Heart right ventricle (tissue), 16 donors: ENCODE measurements around the gene CHMP2B. TPM values are rescaled to one million over a fixed set of nuclear protein-coding genes. Genes with fewer than 3 reads are reported as not detected.

Experiments
- ATAC-seq, 8 donors: fragments of 200-7000 bp; cut with Tn5 transposase; one replicate each; pipeline ENCODE4 v1.9.1; 2020; ENCODE audit warnings: mild to moderate bottlenecking in 8 of 8, moderate library complexity in 8 of 8, moderate number of reproducible peaks in 1 of 8
- DNase-seq, 2 donors: peaks; one replicate each; pipeline ENCODE4 v3.0.0-alpha.2; 2020
- H3K27ac ChIP-seq, 10 donors: fragments of 200-600 bp; sonication (generic) in 2 of 10; one replicate each; pipeline versions ENCODE4 v1.5.0 to v1.8.0; 2020 to 2022; ENCODE audit warnings: mild to moderate bottlenecking in 3 of 10
- H3K27me3 ChIP-seq, 7 donors: fragments of 200-600 bp; one replicate each; pipeline ENCODE4 v1.8.0; 2021 to 2022; ENCODE audit warnings: mild to moderate bottlenecking in 2 of 7
- H3K36me3 ChIP-seq, 9 donors: fragments of 200-600 bp; sonication (generic) in 1 of 9; one replicate each; pipeline versions ENCODE4 v1.5.0 to v1.8.0; 2020 to 2022; ENCODE audit warnings: mild to moderate bottlenecking in 2 of 9
- H3K4me1 ChIP-seq, 9 donors: fragments of 200-600 bp; sonication (generic) in 1 of 9; one replicate each; pipeline versions ENCODE4 v1.5.0 to v1.8.0; 2020 to 2022; ENCODE audit warnings: mild to moderate bottlenecking in 4 of 9
- H3K4me3 ChIP-seq, 10 donors: fragments of 200-600 bp; sonication (generic) in 2 of 10; one replicate each; pipeline versions ENCODE4 v1.5.0 to v1.8.0; 2020 to 2022; ENCODE audit warnings: mild to moderate bottlenecking in 7 of 10, moderate library complexity in 2 of 10
- H3K9me3 ChIP-seq, 11 donors: fragments of 200-600 bp in 10 of 11; sonication (generic) in 2 of 11; one replicate each; pipeline versions ENCODE4 v1.5.0 to v1.8.0; 2013 to 2022; ENCODE audit warnings: mild to moderate bottlenecking in 2 of 11, control low read depth in 1 of 11, moderate library complexity in 1 of 11
- CTCF ChIP-seq, 9 donors: fragments of 200-600 bp; sonication (generic) in 2 of 9; IDR thresholded peaks; one replicate each; pipeline versions ENCODE4 v1.5.0 to v1.8.0; 2021 to 2022; ENCODE audit warnings: antibody characterized with exemption in 9 of 9, mild to moderate bottlenecking in 5 of 9, moderate library complexity in 1 of 9
- WGBS, 2 donors: extraction: QIAGEN DNeasy Blood & Tissue Kit; methylation state at CpG; one replicate each; pipeline ENCODE4 v1.1.7; 2013; ENCODE audit warnings: inconsistent platforms in 1 of 2; 5-methylcytosine and 5-hydroxymethylcytosine counted together
- intact Hi-C, 10 donors: fragments of 100-400 bp; cut with DNase I; formaldehyde crosslinking; loops; one replicate each; pipeline versions ENCODE4 v1.11.1 to v1.14.2; 2022
- long read RNA-seq, 3 donors: library from polyadenylated mRNA; unstranded; transcript quantifications; one replicate each; pipeline ENCODE4 v2.0.0, GENCODE V29; 2020 to 2021
- polyA plus RNA-seq, 2 donors: library from polyadenylated mRNA; stranded (reverse); fragments of 200-250 nt; gene quantifications; one replicate each; pipeline ENCODE4 v1.2.3, GENCODE V29; 2013
- total RNA-seq, 10 donors: library from RNA; stranded (reverse); fragmentation: NEBNext Ultra II Directional in 3 of 10; extraction: Animal tissue kit (Norgen Biotek cat#: 25700) in 3 of 10; gene quantifications; one replicate each; pipeline versions ENCODE4 v1.2.1 to v1.2.4, GENCODE V29; 2021 to 2023
- donor health status: Arrhythmogenic right ventricular cardiomyopathy.
- donor health status: ischemic (EF 13 %, LVEDD 7.1; RV severe dilation, severe dysfunction).
- donor health status: healthy with polysubstance abuse.
- donor health status: DM: no; HTN: yes; CAD: no.
- donor health status: DM: no; HTN: no; CAD: no.
- donor health status: ischemic (EF 25% LVEDD 6.9; RV normal size, moderate dysfunction).
- donor health status: ischemic (EF 25% LVEDD 5.7; RV mildly dilated, moderate dysfunction).
- donor health status: healthy.
- donor health status: DM: yes; HTN: yes; CAD: no.
- donor health status: Ischemic cardiomyopathy.
- donor health status: ischemic (EF 35%, LVEDD 5.7; RV mildly dilated, moderate dysfunction).
- donor health status: nonischemic (EF 11% LVEDD 7.7; RV severe dilation, severe dysfunction).
- donor health status: DM: yes; HTN: yes; CAD: no.
- donor health status: PGD.
- donor health status: ischemic (EF 29% LVEDD 5.4; RV normal size, mild dysfunction).
- donor health status: nonischemic (EF 23%, LVEDD 6.1; RV moderate dilation, normal function).

Gene CHMP2B
- total RNA-seq (10 to 100 TPM; 32.1 to 43.7 (median 36.0) TPM), polyA plus RNA-seq (10 to 100 TPM; 10.8 to 18.0 TPM)
- long read RNA-seq, donor 1, transcript CHMP2B-201 (6 exons, 2,557 nt): major isoform, 34 of 35 reads
- long read RNA-seq, donor 1, partial matches to known transcripts: 0 of 35 reads
- long read RNA-seq, donor 1, other reads (novel, unspliced or antisense): 0 of 35 reads
- long read RNA-seq, donor 2, transcript CHMP2B-201 (6 exons, 2,557 nt): major isoform, 34 of 38 reads
- long read RNA-seq, donor 2, partial matches to known transcripts: 1 of 38 reads
- long read RNA-seq, donor 2, other reads (novel, unspliced or antisense): 3 of 38 reads
- long read RNA-seq, donor 3, transcript CHMP2B-201 (6 exons, 2,557 nt): major isoform, 28 of 38 reads
- long read RNA-seq, donor 3, partial matches to known transcripts: 6 of 38 reads
- long read RNA-seq, donor 3, other reads (novel, unspliced or antisense): 3 of 38 reads

- Histone ChIP-seq H3K4me1 (peaks cover 0 to 42% (median 26%) of the 10 kb centered on the region in 9 donors), H3K36me3 (no peaks in the 10 kb centered on the region), H3K27me3 (peaks cover 0 to 5% (median 0%) of the 10 kb centered on the region in 7 donors), H3K27ac (peak within 1 kb of the TSS; percentile 70 to 97 (median 92)), H3K9me3 (no peaks in the 10 kb centered on the region), H3K4me3 (peak within 1 kb of the TSS; percentile 71 to 100 (median 96))
- no peak for TF ChIP-seq CTCF (IDR thresholded peaks at IDR 0.05)
- intact Hi-C loops: no loop called here
- 0% methylated on average over 59 of the region's 59 CpGs for WGBS, 2 donors
- DNase-seq: peak; percentile 93 to 95
- peak; percentile 97 to 99 (median 99) for ATAC-seq
Measured at GRCh38 chr3:87227104-87227834, at the start of gene CHMP2B. Gene CHMP2B (plus strand): TSS chr3:87227309. CDS start chr3:87227523, 214 bp downstream.

- ATAC-seq: no peak
- H3K27ac ChIP-seq: no peak overlapping the region
- intact Hi-C loops: no loop called here
- H3K27me3 ChIP-seq: no peaks in the 10 kb centered on the region
- no peak overlapping the region for H3K4me3 ChIP-seq
- H3K36me3 ChIP-seq: no peaks in the 10 kb centered on the region
- no peaks in the 10 kb centered on the region for H3K4me1 ChIP-seq
- no peaks in the 10 kb centered on the region for H3K9me3 ChIP-seq
- no peak for TF ChIP-seq CTCF (IDR thresholded peaks at IDR 0.05)
- DNase-seq: no peak
Measured at GRCh38 chr3:87179642-87180041, 47.5 kb upstream of the CHMP2B start.

- H3K4me1 ChIP-seq: no peaks in the 10 kb centered on the region
- no peak for TF ChIP-seq CTCF (IDR thresholded peaks at IDR 0.05)
- H3K4me3 ChIP-seq: no peak overlapping the region
- no peak for DNase-seq
- H3K36me3 ChIP-seq: no peaks in the 10 kb centered on the region
- no peaks in the 10 kb centered on the region for H3K9me3 ChIP-seq
- ATAC-seq: no peak
- H3K27ac ChIP-seq: no peak overlapping the region
- intact Hi-C loops: no loop called here
- no peaks in the 10 kb centered on the region for H3K27me3 ChIP-seq
Measured at GRCh38 chr3:87181551-87181950, 45.6 kb upstream of the CHMP2B start.

GRCh38 chr3:87182023-87182422 is 45.1 kb upstream of the CHMP2B start:
- ATAC-seq: no peak
- TF ChIP-seq CTCF (IDR thresholded peaks at IDR 0.05): no peak
- DNase-seq: no peak

More at GRCh38 chr3:87182023-87182422, 45.1 kb upstream of the CHMP2B start:
- intact Hi-C loops: no loop called here
- no peak overlapping the region for H3K27ac ChIP-seq
- no peaks in the 10 kb centered on the region for H3K4me1 ChIP-seq
- no peaks in the 10 kb centered on the region for H3K36me3 ChIP-seq
- no peaks in the 10 kb centered on the region for H3K27me3 ChIP-seq
- no peak overlapping the region for H3K4me3 ChIP-seq
- H3K9me3 ChIP-seq: no peaks in the 10 kb centered on the region
- WGBS, 2 donors: 42 to 43% methylated on average over 2 of the region's 2 CpGs
